ENCODE data around the gene RHAG. TPM values are rescaled to one million over a fixed set of nuclear protein-coding genes. Genes with fewer than 3 reads are reported as not detected.

Gene RHAG
- polyA plus RNA-seq, 3 donors: not detected

GRCh38 chr6:49557177-49557576 is 79.5 kb downstream of the RHAG start:
- no peak overlapping the region for H3K27ac ChIP-seq (ENCODE audit: low read depth in 1 of 2, low read length in 2 of 2)
- no peak overlapping the region for H3K9ac ChIP-seq (ENCODE audit: insufficient read depth, low read length, poor library complexity, severe bottlenecking)
- peaks cover 5 to 6% of the 10 kb centered on the region in 2 donors for H3K27me3 ChIP-seq (ENCODE audit: control insufficient read depth in 2 of 2, insufficient read depth in 2 of 2, low read length in 2 of 2)
- no peak overlapping the region for H3K4me3 ChIP-seq (replicated peaks in 1 of 3; ENCODE audit: low read depth in 2 of 3, low read length in 3 of 3)
- no peak overlapping the region for H3K4me3 Mint-ChIP-seq
- intact Hi-C loops (cut with micrococcal nuclease): no loop called here
- H3K4me2 ChIP-seq (replicated peaks; ENCODE audit: extremely low read depth, low read length, poor library complexity, severe bottlenecking): no peak overlapping the region
- peaks cover 0 to 2% (median 0%) of the 10 kb centered on the region in 7 donors for H3K9me3 Mint-ChIP-seq
- no peaks in the 10 kb centered on the region for H3K4me1 ChIP-seq (ENCODE audit: control insufficient read depth in 1 of 2, insufficient read depth in 2 of 2, low read length in 2 of 2)
- peaks cover 0 to 8% (median 5%) of the 10 kb centered on the region in 3 donors for H3K27me3 Mint-ChIP-seq (ENCODE audit: low read depth in 3 of 3)
- WGBS (ENCODE audit: insufficient coverage): no CpG with 5 or more reads among the region's 3 CpGs
- H2AFZ ChIP-seq (ENCODE audit: insufficient read depth, low read depth, low read length, poor library complexity, severe bottlenecking): no peak overlapping the region
- H4K20me1 ChIP-seq (ENCODE audit: insufficient read depth, low read length): no peaks in the 10 kb centered on the region
- no peaks in the 10 kb centered on the region for H3K9me3 ChIP-seq (replicated peaks in 1 of 2; ENCODE audit: control insufficient read depth in 1 of 2, insufficient read depth in 1 of 2, low read length in 2 of 2)
- no peaks in the 10 kb centered on the region for H3K79me2 ChIP-seq (ENCODE audit: insufficient read depth, low read length)
- H3K27ac Mint-ChIP-seq: no peak overlapping the region
- TF ChIP-seq, protein P1, sequence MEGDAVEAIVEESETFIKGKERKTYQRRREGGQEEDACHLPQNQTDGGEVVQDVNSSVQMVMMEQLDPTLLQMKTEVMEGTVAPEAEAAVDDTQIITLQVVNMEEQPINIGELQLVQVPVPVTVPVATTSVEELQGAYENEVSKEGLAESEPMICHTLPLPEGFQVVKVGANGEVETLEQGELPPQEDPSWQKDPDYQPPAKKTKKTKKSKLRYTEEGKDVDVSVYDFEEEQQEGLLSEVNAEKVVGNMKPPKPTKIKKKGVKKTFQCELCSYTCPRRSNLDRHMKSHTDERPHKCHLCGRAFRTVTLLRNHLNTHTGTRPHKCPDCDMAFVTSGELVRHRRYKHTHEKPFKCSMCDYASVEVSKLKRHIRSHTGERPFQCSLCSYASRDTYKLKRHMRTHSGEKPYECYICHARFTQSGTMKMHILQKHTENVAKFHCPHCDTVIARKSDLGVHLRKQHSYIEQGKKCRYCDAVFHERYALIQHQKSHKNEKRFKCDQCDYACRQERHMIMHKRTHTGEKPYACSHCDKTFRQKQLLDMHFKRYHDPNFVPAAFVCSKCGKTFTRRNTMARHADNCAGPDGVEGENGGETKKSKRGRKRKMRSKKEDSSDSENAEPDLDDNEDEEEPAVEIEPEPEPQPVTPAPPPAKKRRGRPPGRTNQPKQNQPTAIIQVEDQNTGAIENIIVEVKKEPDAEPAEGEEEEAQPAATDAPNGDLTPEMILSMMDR (IDR thresholded peaks at IDR 0.05): no peak
- no peaks in the 10 kb centered on the region for H3K36me3 ChIP-seq (replicated peaks in 1 of 2; ENCODE audit: control insufficient read depth in 1 of 2, insufficient read depth in 2 of 2, low read length in 2 of 2)
- DNase-seq: no peak
- peaks cover 4% of the 10 kb centered on the region for H3K4me1 Mint-ChIP-seq
- no peaks in the 10 kb centered on the region for H3K36me3 Mint-ChIP-seq

DNA sequence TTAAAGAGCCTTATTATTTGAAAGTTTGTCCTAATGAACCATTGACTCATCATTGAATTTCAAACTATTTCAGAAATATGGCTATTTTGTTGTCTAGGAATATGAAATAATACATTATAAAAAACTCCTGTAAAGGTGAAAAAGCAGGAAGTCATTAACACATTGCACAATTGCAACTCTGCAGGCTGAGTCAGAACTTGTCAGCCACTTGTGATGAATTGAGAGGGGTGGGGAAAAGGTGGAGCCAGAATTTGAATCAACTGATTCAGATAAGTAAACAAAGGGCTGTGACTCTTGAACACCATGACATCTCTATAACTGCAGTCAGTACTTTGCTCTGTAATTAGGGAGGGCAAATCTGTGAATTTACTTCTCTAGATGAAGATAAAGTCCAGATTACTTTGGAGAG is 80.2 kb downstream of the RHAG start:
- Histone ChIP-seq H2AFZ (ENCODE audit: insufficient read depth, low read depth, low read length, poor library complexity, severe bottlenecking) (no peak overlapping the region), H3K36me3 (replicated peaks in 1 of 2; ENCODE audit: control insufficient read depth in 1 of 2, insufficient read depth in 2 of 2, low read length in 2 of 2) (no peaks in the 10 kb centered on the region), H3K4me3 (replicated peaks in 1 of 3; ENCODE audit: low read depth in 2 of 3, low read length in 3 of 3) (no peak overlapping the region), H3K27ac (ENCODE audit: low read depth in 1 of 2, low read length in 2 of 2) (no peak overlapping the region), H3K79me2 (ENCODE audit: insufficient read depth, low read length) (no peaks in the 10 kb centered on the region), H3K9ac (ENCODE audit: insufficient read depth, low read length, poor library complexity, severe bottlenecking) (no peak overlapping the region), H3K27me3 (ENCODE audit: control insufficient read depth in 2 of 2, insufficient read depth in 2 of 2, low read length in 2 of 2) (peaks cover 12 to 13% of the 10 kb centered on the region in 2 donors), H3K4me1 (ENCODE audit: control insufficient read depth in 1 of 2, insufficient read depth in 2 of 2, low read length in 2 of 2) (peaks cover 1 to 4% of the 10 kb centered on the region in 2 donors), H3K9me3 (replicated peaks in 1 of 2; ENCODE audit: control insufficient read depth in 1 of 2, insufficient read depth in 1 of 2, low read length in 2 of 2) (peaks cover 0 to under 1% of the 10 kb centered on the region in 2 donors), H4K20me1 (ENCODE audit: insufficient read depth, low read length) (no peaks in the 10 kb centered on the region), H3K4me2 (replicated peaks; ENCODE audit: extremely low read depth, low read length, poor library complexity, severe bottlenecking) (no peak overlapping the region)
- Mint-ChIP-seq H3K27me3 (ENCODE audit: low read depth in 3 of 3) (peaks cover 5 to 13% (median 10%) of the 10 kb centered on the region in 3 donors), H3K36me3 (no peaks in the 10 kb centered on the region), H3K9me3 (peaks cover 0 to 2% (median 0%) of the 10 kb centered on the region in 7 donors), H3K27ac (no peak overlapping the region), H3K4me3 (no peak overlapping the region), H3K4me1 (peaks cover 9% of the 10 kb centered on the region)
- TF ChIP-seq, protein P1 (IDR thresholded peaks at IDR 0.05): no peak
- peak in 1 of 3 donors; percentile 19 for DNase-seq
- intact Hi-C loops (cut with micrococcal nuclease): no loop called here
